Midbrain (tissue), 1 donor: ENCODE data around the gene ALOXE3.
A peak's percentile ranks its signal among the peaks of the same experiment; 100 is the strongest.

Experiments
- DNase-seq: peaks from one replicate; lab custom pipeline; 2025; lab: John Stamatoyannopoulos, UW

Gene ALOXE3

DNA sequence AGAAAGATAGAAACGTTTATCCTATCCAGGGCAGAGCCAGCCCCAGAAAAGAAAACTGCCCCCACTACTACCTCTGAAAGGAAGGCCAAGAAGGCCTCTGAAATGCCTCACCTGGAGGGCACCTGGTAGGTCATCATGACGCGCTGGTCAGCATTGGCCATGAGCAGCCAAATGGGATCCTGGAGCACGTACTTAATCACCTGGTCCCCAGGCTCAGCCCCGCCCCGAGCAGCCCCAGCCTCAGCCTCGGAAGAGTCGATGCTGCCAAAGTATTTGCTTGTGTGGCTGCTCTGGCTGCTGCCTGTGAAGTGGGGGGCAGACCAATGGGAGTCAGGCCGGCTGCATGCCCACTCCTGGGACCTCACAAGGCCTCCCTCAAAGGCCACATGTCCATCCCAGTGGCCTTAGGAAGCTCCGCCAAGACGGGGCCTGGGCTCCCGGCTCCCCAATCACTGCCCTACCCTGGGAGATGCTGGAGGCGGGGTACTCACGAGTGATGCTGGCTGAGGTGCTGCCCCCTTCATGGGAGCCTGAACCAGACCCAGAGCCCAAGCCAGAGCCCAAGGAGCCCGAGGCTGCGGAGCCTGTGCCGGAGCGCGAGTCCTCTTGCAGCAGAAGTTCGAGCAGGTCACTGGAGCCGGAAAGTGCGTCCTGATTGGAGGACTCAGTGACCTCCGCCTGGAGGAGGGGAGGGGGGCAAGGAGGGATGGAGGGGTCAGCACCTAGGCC, 24.0 kb upstream of the ALOXE3 start:
- no peak for DNase-seq

- no peak for DNase-seq
Measured at GRCh38 chr17:8141741-8142140, 23.4 kb upstream of the ALOXE3 start.

- DNase-seq = no peak
Measured at GRCh38 chr17:8141045-8141444, 22.7 kb upstream of the ALOXE3 start.

DNA sequence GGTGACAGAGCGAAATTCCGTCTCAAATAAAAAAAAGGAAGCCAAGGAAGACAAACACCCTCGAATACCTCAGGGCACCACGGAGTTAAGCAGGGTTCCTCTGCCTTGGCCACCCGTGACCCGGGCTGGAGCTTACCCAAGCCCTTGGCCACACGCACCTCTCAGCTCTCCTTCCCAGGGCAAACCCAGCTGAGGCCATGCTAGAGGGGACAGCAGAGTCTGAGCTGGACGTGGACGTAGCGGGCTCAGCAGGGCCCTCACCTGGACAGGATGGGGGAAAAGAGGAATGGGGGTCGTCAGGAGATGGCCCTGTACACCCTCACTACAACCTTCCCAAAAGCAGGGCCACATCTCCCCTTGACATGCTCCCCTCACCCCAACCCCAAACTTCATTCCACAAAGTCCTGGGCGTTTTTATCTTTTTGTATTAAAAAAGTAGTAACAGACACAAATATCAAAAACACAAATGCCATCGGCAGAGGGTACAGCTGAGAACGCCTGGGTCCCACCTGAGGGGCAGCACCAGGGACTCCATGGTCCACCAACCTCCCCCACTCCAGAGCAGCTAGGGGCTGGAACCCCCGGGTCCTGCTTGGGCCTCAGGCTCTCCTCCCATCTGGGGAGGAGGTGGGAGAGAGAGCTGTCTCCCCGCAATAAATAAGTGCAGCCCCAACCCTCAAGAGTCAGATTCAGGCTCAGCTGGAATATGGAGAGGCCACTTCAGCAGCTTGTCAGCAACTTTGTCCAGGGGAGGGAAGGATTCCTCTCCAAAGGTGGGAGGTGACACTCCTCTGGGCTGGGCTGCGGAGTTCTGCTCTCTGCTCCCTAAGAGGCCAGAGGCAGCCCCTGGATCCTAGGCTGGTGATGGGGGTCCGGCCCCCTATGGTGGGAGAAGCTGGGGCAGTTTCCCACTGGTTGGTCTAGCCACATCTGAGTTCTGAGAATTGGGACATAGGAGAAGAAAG, 22.0 kb upstream of the ALOXE3 start:
- DNase-seq = no peak

- peak; percentile 97 for DNase-seq
Measured at GRCh38 chr17:8138672-8139371, 20.5 kb upstream of the ALOXE3 start.

- DNase-seq = no peak
Measured at GRCh38 chr17:8138374-8138671, 20.0 kb upstream of the ALOXE3 start.

- DNase-seq = no peak
Measured at GRCh38 chr17:8137645-8138373, 19.5 kb upstream of the ALOXE3 start.

DNA sequence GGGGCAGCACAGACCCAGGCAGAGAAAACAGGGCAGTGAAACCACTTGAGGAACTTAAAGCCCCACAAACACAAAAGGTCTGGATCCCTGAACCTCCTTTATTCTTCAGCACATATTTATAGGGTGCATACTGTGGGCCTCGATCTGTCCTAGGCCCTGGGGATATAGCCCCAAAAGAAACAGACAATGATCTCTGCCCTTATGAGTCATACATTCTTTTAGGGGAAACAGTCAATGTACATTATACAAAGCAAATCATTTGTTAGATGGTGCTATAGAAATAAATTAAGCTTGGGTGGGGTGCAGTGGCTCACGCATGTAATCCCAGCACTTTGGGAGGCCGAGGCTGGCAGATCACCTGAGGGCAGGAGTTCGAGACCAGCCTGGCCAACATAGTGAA, 15.6 kb upstream of the ALOXE3 start:
- DNase-seq = no peak

GRCh38 chr17:8133399-8133798, 15.1 kb upstream of the ALOXE3 start:
- DNase-seq = no peak

- no peak for DNase-seq
Measured at GRCh38 chr17:8131844-8132441, 13.6 kb upstream of the ALOXE3 start.

- DNase-seq = no peak
Measured at GRCh38 chr17:8128125-8128784, 9.9 kb upstream of the ALOXE3 start.

- DNase-seq = no peak
Measured at GRCh38 chr17:8126491-8127066, 8.3 kb upstream of the ALOXE3 start.

- no peak for DNase-seq
Measured at GRCh38 chr17:8125947-8126490, 7.7 kb upstream of the ALOXE3 start.

DNA sequence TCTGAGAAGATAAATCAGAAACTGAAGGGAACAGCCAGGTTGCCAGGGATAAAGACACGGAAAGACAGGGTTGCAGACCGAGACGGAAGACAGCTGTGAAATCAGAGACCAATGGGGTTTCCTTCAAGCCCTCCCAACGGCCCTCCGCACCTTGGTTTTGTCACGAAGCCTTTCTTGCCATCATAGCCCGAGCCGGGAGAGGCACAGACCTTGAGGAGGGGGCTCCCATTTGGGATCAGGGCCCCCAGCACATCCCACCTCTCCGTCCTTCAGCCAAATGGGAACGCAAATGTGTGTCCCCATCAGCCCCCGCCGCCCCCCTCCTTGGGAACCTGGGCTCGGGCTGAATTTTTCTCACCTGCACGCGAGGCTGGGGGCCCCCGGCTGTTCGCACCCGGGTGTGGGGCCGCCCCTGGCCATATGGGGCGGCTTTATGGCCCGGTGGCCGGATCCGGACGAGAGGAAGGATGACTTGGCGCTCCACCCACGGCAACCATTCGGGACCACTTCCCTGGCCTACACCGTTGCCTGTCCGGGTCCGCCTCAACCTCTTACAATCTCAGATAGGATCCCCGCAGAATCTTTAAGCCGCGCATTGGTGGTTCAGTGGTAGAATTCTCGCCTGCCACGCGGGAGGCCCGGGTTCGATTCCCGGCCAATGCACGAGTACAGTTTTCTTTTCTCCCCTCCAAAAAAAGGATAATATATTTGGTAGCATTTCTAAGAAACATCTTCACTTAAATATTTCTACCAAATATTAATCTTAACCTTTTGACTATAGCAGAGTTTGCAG, 7.0 kb upstream of the ALOXE3 start:
- peak; percentile 83 for DNase-seq

DNA sequence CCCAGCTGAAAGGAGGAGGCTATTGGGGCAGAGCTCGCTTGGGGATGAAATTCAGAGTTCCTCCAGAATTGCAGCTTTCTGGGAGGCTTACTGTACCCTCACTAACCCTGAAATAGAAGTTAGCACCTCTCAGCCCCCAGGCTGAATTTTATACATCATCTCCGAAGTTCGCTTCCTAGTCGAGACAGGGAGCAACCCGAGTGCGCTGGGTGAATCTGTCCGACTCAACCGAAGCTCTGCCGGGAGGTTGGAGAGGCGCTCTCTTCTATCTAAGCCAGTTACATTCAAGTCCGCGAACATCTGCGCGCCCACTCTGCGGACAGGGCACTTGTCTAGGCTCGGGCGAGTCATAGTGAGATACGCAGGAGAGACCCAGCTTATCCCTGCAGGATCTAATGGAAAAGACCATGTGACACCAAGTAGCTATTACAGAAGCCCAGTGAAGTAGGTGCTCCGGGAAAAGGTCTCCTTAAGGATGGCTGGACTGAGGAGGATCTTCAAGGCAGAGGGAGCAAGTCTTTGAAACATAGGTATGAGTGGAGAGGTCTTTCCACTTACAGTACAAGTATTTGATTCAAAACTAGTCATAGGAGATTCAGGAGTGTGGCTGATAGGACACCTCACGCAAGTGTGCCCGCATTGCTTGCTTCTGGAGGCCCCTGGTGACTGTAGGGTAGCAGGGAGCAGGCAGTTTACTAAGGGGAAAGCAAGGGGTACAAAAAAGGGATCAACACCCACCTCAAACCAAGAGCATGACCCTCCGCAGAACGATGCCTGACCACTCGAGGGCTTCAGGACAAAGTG, 6.2 kb upstream of the ALOXE3 start:
- no peak for DNase-seq

DNA sequence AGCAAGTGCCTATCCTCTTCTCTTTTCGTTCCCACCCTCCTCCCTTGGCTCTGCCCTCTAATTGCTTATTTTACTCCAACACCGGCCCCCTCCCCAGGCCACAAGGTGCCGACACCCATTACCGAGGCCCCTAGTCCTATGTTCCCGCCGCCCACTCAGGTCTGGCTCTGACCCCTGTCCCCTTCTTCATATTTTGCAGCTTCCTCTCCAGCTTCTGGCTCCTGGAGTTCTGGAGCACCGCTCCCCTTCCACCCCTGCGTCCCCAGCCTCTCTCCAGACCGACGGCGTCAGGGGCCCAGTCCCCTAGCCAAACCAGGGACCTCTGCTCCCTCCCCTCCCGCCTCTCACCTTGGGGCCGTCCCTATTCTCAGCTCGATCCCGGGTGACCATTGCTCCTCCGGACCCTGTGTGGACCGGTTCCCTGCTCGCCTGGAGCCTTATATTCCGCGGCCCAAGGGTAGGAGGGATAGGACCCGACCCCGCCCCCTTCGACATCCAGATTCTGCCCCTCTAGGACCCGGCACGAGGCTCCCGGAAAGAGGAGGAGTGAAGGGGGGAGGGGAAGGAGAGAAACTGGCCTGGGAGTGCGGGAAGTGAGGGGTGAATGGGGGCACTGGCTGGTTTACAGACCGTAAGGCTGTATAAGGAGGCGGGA, 5.5 kb upstream of the ALOXE3 start, which contains the start of gene HES7:
TSS of gene HES7 (minus strand) at position 412 of the 655 bp plus-strand sequence. CDS start at position 390, 22 bp downstream.
- DNase-seq = no peak

- DNase-seq = no peak
Measured at GRCh38 chr17:8122924-8123694, 4.8 kb upstream of the ALOXE3 start.
